Progenitor cell of endocrine pancreas (in vitro differentiated cells): ENCODE measurements around the gene FBN3. TPM values are rescaled to one million over a fixed set of nuclear protein-coding genes. Genes with fewer than 3 reads are reported as not detected.

Experiments
- DNase-seq: peaks from one replicate; pipeline ENCODE4 v3.0.0; 2021; ENCODE audit warnings: low spot score; ENCODE audit not compliant: unreplicated experiment
- H3K27ac Mint-ChIP-seq: 2 replicates; pipeline ENCODE4 v1.8.0; 2021; ENCODE audit warnings: mild to moderate bottlenecking, moderate library complexity, mixed read lengths
- H3K27me3 Mint-ChIP-seq: 2 replicates; pipeline ENCODE4 v1.8.0; 2021; ENCODE audit warnings: mixed read lengths
- H3K36me3 Mint-ChIP-seq: 2 replicates; pipeline ENCODE4 v1.8.0; 2022; ENCODE audit warnings: mixed read lengths; ENCODE audit not compliant: insufficient read depth
- H3K4me1 Mint-ChIP-seq: 2 replicates; pipeline ENCODE4 v1.8.0; 2021; ENCODE audit warnings: low read depth, mixed read lengths
- H3K4me3 Mint-ChIP-seq: 2 replicates; pipeline ENCODE4 v1.8.0; 2021; ENCODE audit warnings: low read depth, mild to moderate bottlenecking, moderate library complexity, mixed read lengths
- H3K9me3 Mint-ChIP-seq: 2 replicates; pipeline ENCODE4 v1.8.0; 2021; ENCODE audit warnings: low read depth, mixed read lengths
- total RNA-seq: library from RNA; stranded (reverse); gene quantifications from 2 replicates; pipeline ENCODE4 v1.2.1, GENCODE V29; 2021
- TF ChIP-seq, protein P1 (sequence below): fragments of 200-600 bp; sonication (generic); IDR thresholded peaks from one replicate; pipeline ENCODE4 v1.5.0; 2021; ENCODE audit warnings: antibody characterized with exemption, mild to moderate bottlenecking; ENCODE audit not compliant: unreplicated experiment

Gene FBN3
- total RNA-seq, 1 donor from 2014 or later: 121 TPM

DNA sequence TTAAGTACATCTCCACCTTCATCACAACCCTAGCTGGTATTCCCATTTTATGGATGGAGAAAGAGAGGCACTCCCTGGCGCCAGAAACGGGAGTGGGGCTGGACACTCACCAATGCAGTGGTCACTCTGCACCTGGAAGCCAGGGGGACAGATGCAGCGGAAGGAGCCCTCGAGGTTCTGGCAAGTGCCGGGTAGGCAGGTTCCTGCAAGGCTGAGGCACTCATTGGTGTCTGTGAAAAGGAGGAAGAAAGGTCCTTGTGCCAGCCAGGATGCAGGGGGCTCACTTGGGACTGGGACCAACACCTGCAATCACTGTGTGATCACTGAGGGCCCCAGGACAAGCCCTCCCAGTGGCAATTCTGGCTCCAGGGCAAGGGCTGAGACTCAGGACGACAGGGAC lies 55.1 kb downstream of the FBN3 start:
- no peak for DNase-seq
- H3K36me3 Mint-ChIP-seq: peaks cover 61% of the 10 kb centered on the region
- TF ChIP-seq, protein P1, sequence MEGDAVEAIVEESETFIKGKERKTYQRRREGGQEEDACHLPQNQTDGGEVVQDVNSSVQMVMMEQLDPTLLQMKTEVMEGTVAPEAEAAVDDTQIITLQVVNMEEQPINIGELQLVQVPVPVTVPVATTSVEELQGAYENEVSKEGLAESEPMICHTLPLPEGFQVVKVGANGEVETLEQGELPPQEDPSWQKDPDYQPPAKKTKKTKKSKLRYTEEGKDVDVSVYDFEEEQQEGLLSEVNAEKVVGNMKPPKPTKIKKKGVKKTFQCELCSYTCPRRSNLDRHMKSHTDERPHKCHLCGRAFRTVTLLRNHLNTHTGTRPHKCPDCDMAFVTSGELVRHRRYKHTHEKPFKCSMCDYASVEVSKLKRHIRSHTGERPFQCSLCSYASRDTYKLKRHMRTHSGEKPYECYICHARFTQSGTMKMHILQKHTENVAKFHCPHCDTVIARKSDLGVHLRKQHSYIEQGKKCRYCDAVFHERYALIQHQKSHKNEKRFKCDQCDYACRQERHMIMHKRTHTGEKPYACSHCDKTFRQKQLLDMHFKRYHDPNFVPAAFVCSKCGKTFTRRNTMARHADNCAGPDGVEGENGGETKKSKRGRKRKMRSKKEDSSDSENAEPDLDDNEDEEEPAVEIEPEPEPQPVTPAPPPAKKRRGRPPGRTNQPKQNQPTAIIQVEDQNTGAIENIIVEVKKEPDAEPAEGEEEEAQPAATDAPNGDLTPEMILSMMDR: no peak

DNA sequence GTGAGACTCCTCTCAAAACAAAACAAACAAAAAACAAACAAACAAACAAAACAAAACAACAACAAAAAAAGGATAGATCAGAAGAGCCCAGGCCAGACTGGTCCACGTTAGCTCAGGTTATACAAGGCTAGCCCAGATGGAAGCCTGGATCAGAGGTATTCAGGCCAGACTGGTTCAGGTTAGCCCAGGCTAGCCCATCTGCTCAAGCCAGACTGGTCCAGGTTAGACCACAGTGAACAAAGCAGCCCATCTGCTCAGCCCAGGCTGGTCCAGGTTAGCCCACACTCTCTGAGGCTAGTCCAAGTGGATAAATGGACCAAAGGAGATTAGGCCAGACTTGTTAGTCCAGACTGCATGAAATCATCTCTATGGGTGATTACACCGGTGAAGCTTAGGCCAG lies 55.7 kb downstream of the FBN3 start:
- no peak overlapping the region for H3K27ac Mint-ChIP-seq
- peaks cover 58% of the 10 kb centered on the region for H3K36me3 Mint-ChIP-seq
- no peak for DNase-seq
- no peaks in the 10 kb centered on the region for H3K27me3 Mint-ChIP-seq
- H3K4me1 Mint-ChIP-seq: no peaks in the 10 kb centered on the region
- no peak overlapping the region for H3K4me3 Mint-ChIP-seq
- TF ChIP-seq, protein P1: no peak
- peaks cover 12% of the 10 kb centered on the region for H3K9me3 Mint-ChIP-seq

More for the DNA sequence above, 55.1 kb downstream of the FBN3 start:
- H3K27ac Mint-ChIP-seq: no peak overlapping the region
- no peak overlapping the region for H3K4me3 Mint-ChIP-seq
- H3K9me3 Mint-ChIP-seq: peaks cover 12% of the 10 kb centered on the region
- H3K4me1 Mint-ChIP-seq: no peaks in the 10 kb centered on the region
- no peaks in the 10 kb centered on the region for H3K27me3 Mint-ChIP-seq

DNA sequence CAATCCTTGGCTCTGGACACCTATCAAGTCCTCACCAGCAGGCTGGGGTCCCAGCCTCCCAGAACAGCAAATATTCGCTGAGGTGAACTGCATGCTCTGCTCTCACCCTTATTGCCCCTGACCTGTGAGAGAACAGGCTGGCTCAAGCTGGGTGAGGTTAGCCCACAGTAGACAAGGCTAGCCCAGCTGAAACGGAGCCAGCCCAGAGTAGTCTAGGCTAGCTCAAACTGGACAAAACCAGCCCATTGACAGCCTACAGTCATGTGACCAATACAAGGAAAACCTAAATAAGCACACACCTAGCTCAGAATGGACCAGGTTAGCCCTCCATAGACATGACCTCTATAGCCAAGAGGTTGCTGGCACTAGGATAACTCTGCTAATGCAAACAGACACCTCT lies 58.4 kb downstream of the FBN3 start:
- Mint-ChIP-seq H3K36me3 (peaks cover 34% of the 10 kb centered on the region), H3K9me3 (peaks cover 3% of the 10 kb centered on the region), H3K27ac (no peak overlapping the region), H3K27me3 (no peaks in the 10 kb centered on the region), H3K4me1 (peaks cover 3% of the 10 kb centered on the region), H3K4me3 (no peak overlapping the region)
- TF ChIP-seq, protein P1: no peak
- DNase-seq: no peak

DNA sequence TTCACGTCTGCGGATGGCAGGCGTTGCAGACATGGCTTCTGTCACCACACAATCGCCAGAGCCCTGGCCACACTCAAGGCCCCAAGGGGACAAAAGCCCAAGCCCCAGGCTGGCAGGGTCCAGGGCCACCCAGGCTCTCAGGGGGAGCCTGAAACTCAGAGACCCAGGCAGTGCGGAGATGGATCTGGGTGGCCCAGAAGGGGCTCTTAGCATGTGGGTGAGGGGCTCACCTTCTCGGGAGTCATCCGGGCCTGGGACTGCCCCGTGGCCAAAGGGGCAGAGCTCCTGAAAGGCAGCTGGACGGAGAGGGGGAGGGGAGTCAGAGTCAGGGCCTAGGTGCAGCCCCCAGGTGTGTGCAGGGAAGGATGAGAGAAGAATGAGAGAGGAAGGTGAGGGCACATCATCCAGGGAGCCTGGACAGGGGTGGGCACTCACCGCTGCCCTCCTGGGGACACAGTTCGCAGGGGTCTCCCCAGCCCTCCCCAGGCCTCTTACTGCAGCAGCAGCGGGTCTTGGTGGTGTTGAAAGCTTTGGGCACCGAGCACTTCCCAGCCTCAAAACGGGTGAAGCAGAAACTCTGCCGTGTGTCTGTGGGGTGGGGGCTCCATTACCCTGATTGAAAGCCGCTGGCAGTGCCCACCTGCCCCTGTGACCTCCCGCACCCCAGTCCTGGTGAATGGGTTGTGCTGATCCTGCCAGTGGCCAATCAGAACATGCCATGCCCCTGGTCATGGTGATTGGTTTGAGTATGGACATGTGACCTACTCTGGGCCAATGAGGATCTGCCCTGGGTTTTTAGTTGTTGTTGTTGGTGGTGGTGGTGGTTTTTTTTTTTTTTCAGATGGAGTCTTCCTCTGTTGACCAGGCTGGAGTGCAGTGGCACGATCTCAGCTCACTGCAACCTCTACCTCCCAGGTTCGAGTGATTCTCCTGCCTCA lies 59.5 kb downstream of the FBN3 start:
- TF ChIP-seq, protein P1: no peak
- peaks cover 26% of the 10 kb centered on the region for H3K36me3 Mint-ChIP-seq
- peaks cover 6% of the 10 kb centered on the region for H3K4me1 Mint-ChIP-seq
- no peak overlapping the region for H3K4me3 Mint-ChIP-seq
- peak overlapping the region; percentile 23 for H3K27ac Mint-ChIP-seq
- no peak for DNase-seq
- no peaks in the 10 kb centered on the region for H3K27me3 Mint-ChIP-seq
- H3K9me3 Mint-ChIP-seq: peaks cover 2% of the 10 kb centered on the region

DNA sequence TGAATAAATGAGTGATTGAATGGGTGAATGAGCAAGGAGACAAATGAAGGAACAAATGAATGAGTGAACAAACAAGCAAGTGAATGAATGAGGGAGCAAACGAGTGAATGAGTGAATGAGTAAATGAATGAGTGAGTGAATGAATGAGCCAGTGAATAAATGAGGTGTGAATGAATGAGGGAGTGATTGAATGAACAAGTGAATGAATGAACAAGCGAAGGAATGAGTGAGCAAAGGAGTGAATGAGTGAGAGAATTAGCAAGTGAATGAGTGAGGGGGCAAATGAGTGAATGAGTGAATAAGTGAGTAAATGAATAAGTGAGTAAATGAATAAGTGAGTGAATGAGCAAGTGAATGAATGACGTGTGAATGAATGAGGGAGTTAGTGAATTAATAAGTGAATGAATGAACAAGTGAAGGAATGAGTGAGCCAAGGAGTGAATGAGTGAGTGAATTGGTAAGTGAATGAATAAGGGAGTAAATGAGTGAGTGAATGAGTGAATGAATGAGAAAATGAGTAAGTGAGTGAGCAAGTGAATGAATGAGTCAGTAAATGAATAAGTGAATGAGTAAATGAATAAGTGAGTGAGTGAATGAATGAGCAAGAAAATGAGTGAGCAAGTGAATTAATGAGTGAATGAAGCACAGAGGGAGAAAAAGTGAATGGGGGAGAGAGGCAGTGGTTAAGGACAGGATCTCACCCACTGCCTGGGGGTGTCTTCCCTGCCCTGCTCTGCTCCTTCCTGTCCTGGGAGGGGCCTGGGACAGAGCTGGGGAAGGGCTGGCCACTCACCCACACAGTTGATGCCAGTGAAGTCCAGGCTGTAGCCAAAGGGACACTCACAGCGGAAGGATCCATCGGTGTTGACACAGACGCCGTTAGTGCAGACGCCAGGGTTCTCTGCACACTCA lies 60.4 kb downstream of the FBN3 start:
- no peak for DNase-seq
- Mint-ChIP-seq H3K27ac (no peak overlapping the region), H3K27me3 (no peaks in the 10 kb centered on the region), H3K9me3 (no peaks in the 10 kb centered on the region), H3K36me3 (peaks cover 21% of the 10 kb centered on the region), H3K4me3 (no peak overlapping the region), H3K4me1 (peaks cover 6% of the 10 kb centered on the region)
- TF ChIP-seq, protein P1: no peak
